HG03439 (cell line): ENCODE measurements around the gene EPSTI1.

Experiments used
- ATAC-seq: cut with Tn5 transposase; IDR thresholded peaks from one replicate; pipeline ENCODE4 v1.9.1; 2021; ENCODE audit warnings: mild to moderate bottlenecking, moderate library complexity; ENCODE audit not compliant: unreplicated experiment

The EPSTI1 gene

DNA sequence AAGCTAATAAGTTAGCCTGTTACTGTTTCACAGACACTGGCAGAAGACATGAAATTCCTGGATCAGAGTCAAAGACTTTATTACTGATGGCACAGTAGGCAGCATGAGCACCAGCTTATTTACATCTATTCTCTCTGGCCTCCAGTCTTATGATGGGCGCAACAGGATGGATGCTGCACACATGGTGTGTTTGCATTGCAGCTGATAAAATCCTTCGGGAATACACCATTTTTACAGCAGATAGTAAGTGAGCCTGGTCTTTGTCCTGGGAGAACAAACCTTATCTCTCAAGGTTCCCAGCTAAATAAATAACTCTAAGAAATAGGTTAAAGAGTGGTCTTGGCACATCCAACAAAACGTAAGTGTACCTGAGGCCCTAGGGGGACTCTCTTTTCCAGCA is 16.0 kb downstream of the EPSTI1 start:
- no peak for ATAC-seq

- no peak for ATAC-seq
Measured at GRCh38 chr13:42973581-42973980, 18.5 kb downstream of the EPSTI1 start.

GRCh38 chr13:42971691-42972347 is 20.2 kb downstream of the EPSTI1 start:
- no peak for ATAC-seq

DNA sequence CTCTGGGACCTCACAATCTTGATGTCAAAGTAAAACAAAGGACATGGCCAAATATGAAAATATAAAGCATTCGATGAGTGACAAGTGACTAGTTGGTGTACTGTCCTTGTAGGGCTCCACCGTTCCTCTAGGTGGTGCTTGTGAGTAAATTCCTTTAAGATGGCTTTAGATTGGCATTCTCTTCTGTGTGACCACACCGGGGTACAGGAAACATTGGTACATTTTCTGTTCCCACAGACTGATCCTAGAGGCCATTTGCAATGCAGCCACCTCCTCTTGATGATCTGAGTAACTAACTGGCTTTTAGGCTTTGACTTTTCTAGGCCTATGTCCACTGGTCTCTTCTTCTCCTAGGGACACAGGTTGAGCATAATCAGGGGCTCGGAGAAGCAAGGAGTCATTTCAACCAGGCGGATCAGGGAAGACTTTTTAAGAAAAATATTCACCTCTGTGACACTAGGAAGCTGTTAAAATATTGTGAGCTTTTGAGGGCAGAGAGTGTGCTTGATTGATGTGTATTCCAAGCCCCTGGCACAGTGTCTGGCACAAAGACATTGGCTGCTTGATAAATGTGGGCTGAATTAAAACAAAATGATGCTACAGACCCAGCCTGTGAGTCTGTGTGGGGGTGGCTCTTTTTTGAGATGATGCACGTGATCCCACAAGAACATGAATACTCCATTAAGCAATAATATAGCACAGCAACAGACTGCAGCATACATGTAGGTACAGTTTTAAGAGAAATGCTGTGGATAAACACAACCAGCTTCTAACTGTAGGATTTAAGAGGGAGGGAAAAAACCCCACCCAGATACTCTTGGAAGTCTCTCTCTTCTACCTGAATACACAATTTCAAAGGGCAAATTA is 21.0 kb downstream of the EPSTI1 start:
- peak; percentile 48 for ATAC-seq

- no peak for ATAC-seq
Measured at GRCh38 chr13:42969565-42970172, 22.4 kb downstream of the EPSTI1 start.

DNA sequence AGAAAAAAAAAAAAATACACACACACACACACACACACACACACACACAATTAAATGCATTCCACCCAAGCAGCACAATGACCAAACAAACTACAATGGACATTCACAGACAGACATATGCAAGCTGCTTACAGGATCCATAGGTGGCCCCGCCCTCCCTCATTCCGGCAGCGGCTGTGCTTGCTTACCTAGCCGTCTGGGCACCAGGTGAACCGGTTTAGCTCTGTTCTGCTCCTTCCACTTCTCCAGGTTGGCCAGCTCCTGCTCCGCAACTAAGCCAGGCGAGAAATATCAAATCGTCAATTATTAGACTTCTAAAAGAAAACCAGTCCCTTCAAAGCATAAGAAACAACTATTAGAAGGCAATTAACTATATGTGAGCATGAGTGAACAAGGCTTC is 23.1 kb downstream of the EPSTI1 start:
- no peak for ATAC-seq

GRCh38 chr13:42967660-42968059 is 24.4 kb downstream of the EPSTI1 start:
- ATAC-seq = no peak

DNA sequence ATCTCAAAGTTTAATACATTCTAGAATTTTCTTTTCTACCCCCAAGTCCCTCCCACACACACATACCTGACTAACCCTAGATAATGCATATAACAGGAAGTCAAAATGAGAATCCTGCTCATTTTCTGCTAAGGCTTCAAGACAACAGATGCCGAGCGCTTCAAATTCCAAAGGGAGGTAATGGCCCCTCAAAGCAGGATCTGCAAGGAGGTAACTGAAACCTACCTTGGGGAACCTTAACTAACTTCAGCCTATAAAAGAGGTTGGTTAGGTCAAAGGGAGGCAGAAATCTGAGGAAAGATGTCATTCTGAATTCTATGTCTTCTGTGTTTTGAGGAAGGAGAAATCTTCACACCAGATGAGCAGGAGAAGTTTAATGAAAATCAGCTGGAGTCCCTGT is 26.8 kb downstream of the EPSTI1 start:
- no peak for ATAC-seq

DNA sequence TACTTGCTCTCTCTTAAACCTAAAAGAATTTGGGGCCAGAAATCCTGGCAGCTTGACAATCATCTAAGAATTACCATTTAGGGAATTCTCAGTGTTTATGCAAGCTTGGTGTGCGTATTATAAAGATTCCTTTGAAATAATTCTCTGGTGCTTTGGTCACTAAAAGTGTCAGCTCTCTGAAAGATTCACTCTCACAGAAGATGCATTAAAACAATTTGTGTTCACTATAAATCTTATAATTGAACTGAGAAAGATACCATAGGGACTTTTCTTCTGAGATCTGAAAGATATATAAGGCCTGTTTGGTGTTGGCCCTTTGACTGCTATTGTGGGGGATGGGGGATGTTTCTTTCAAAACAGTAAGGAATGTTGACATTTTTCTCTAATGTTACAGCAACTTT is 27.3 kb downstream of the EPSTI1 start:
- ATAC-seq = no peak

GRCh38 chr13:42959615-42960014 is 32.4 kb downstream of the EPSTI1 start:
- ATAC-seq = no peak

- no peak for ATAC-seq
Measured at GRCh38 chr13:42957881-42958280, 34.2 kb downstream of the EPSTI1 start.

GRCh38 chr13:42950181-42950580 is 41.9 kb downstream of the EPSTI1 start:
- no peak for ATAC-seq

- ATAC-seq = no peak
Measured at GRCh38 chr13:42947925-42948324, 44.1 kb downstream of the EPSTI1 start.

DNA sequence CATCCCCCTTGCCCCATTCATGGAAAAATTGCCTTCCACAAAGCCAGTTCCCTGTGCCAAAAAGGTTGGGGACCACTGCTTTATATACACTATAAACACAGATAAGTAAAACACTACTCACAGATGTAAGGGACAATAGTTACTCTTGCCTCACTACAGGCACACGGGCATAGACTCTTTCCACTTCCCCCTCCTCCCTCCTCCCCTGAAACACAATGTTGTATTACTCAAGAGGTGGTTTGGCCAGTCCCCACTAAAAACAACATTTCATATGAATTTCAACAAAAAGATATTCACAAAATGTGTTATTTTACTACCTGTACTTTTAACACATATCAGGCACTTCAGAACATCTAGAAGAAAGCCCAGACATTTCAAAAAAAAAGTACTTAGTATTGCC is 45.1 kb downstream of the EPSTI1 start:
- no peak for ATAC-seq

DNA sequence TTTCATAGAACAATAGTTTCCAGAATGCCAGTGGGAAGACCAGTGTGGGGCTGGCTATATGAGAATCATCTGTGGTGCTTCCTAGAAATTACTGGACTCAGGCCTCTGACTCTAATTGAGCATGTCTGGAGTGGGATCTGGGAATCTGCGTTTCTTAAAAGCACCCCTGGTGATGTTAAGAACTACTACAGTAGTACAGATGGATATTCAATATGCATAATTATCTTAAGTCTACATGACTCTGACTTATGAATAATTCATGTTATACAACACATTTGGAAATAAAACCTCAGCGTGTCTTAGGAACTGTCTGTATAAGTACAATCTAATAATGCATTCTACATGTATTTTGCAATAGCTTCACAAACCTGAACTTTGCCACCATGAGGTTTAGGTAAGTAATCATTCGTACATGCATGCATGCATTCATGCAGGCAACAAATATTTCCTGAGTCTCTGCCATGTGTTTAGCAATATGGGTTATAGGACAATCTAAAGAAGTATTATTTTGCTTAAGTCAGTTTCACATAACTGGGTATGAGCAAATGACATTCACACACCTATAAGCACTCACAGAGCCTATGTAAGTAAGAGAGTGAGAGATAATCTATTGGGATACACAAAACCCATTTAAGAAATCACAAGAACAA is 62.0 kb downstream of the EPSTI1 start:
- ATAC-seq = no peak

GRCh38 chr13:42926555-42926954 is 65.5 kb downstream of the EPSTI1 start:
- no peak for ATAC-seq

DNA sequence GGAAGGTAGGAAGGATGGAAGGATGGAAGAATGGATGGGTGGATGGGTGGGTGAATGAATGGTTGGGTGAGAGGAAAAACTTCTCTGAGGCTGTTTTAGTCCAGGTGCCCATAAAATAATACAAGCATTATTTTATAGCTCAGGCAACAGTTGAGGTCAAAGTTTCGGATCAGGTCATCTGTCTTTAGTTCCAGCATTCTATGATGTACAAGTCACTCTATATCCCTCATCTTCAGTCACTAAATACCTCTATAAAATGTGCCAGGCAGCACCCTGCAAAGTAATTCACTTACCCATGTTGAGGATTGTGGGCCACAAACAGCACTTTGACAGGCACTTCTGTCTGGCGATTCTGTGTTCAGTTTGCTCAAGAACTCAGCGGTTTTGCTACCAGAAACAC is 66.0 kb downstream of the EPSTI1 start:
- no peak for ATAC-seq

GRCh38 chr13:42925626-42926025 is 66.4 kb downstream of the EPSTI1 start:
- ATAC-seq = no peak

- ATAC-seq = no peak
Measured at GRCh38 chr13:42924344-42924743, 67.7 kb downstream of the EPSTI1 start.

- ATAC-seq = no peak
Measured at GRCh38 chr13:42907745-42908144, 84.3 kb downstream of the EPSTI1 start.

GRCh38 chr13:42906257-42906656 is 85.8 kb downstream of the EPSTI1 start:
- ATAC-seq = no peak
